AG04450 (cell line): ENCODE results near the gene MMP23B. TPM values are rescaled to one million over a fixed set of nuclear protein-coding genes. Genes with fewer than 3 reads are reported as not detected.

Experiments
- CTCF ChIA-PET: fragments of 300-600, 350-600 bp; formaldehyde crosslinking; extraction: SDS; loops from one replicate; lab custom pipeline; 2022; ENCODE audit warnings: antibody characterized with exemption, inconsistent platforms; lab: Charles Lee
- POLR2A ChIA-PET: fragments of 350-600 bp; formaldehyde crosslinking; extraction: SDS; loops from one replicate; lab custom pipeline; 2021; ENCODE audit warnings: antibody characterized with exemption, inconsistent platforms; lab: Yijun Ruan, JAX
- DNase-seq: peaks from one replicate; pipeline ENCODE4 v3.0.0-alpha.2; 2011; ENCODE audit warnings: low read depth, low spot score
- H3K27ac ChIP-seq: one replicate; pipeline ENCODE4 v1.5.1; 2012; ENCODE audit warnings: low read depth, low read length, control low read depth
- H3K27me3 ChIP-seq: one replicate; pipeline ENCODE4 v1.6.0; 2012; ENCODE audit warnings: low read length; ENCODE audit not compliant: control insufficient read depth, insufficient read depth
- H3K4me3 ChIP-seq: 2 replicates; pipeline ENCODE4 v1.5.1; 2011; ENCODE audit warnings: mild to moderate bottlenecking, low read depth, low read length, control low read depth
- H3K9me3 ChIP-seq: 2 replicates; pipeline ENCODE4 v1.5.1; 2012; ENCODE audit warnings: low read length; ENCODE audit not compliant: control insufficient read depth, insufficient read depth
- polyA plus RNA-seq: library from polyadenylated mRNA; depleted of rRNA; stranded (reverse); fragments of >200 nt; gene quantifications from 2 replicates; pipeline ENCODE4 v1.2.3, GENCODE V29; 2011; rRNA removed
- TF ChIP-seq, protein P1 (sequence below): IDR thresholded peaks from 2 replicates; pipeline ENCODE4 v1.5.1; 2011; ENCODE audit warnings: low read depth, low read length, control low read depth, inconsistent platforms

The MMP23B gene
- polyA plus RNA-seq, 1 experiment, result 4.9 TPM

- no peak for DNase-seq
- TF ChIP-seq, protein P1, sequence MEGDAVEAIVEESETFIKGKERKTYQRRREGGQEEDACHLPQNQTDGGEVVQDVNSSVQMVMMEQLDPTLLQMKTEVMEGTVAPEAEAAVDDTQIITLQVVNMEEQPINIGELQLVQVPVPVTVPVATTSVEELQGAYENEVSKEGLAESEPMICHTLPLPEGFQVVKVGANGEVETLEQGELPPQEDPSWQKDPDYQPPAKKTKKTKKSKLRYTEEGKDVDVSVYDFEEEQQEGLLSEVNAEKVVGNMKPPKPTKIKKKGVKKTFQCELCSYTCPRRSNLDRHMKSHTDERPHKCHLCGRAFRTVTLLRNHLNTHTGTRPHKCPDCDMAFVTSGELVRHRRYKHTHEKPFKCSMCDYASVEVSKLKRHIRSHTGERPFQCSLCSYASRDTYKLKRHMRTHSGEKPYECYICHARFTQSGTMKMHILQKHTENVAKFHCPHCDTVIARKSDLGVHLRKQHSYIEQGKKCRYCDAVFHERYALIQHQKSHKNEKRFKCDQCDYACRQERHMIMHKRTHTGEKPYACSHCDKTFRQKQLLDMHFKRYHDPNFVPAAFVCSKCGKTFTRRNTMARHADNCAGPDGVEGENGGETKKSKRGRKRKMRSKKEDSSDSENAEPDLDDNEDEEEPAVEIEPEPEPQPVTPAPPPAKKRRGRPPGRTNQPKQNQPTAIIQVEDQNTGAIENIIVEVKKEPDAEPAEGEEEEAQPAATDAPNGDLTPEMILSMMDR, result no peak
- ChIA-PET CTCF (interaction anchor here (0.7 kb wide), 1 partner anchor 646 kb away, joined by 3 read pairs; no protein-coding TSS in a partner anchor), POLR2A (interaction anchor here (0.5 kb wide), 1 partner anchor 11 kb away, joined by 3 read pairs; no protein-coding TSS in a partner anchor)
- no peak overlapping the region for H3K4me3 ChIP-seq
- no peaks in the 10 kb centered on the region; the same call in 1 of the 2 replicates for H3K9me3 ChIP-seq
- no peaks in the 10 kb centered on the region for H3K27me3 ChIP-seq
- H3K27ac ChIP-seq, result no peak overlapping the region
Measured at GRCh38 chr1:1680031-1680911, 48.3 kb downstream of the MMP23B start.

DNA sequence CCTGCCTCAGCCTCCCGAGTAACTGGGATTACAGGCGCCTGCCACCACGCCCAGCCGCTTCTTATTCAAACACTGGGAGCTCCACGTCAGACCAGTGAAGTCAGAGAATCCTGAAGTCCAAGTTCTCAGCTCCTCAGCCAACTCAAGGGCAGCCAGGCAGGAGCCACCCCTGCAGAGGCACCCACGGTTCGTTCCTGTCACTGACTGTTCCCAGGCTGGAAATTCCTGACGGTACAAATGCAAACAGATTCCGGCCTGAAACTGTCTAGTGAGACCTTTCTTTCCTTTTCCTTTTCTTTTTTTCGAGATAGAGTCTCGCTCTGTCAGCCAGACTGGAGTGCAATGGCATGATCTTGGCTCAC lies 48.9 kb downstream of the MMP23B start:
- no peak for DNase-seq
- POLR2A ChIA-PET, result no interaction called here
- CTCF ChIA-PET, result interaction anchor here (0.7 kb wide), 1 partner anchor 647 kb away, joined by 3 read pairs; no protein-coding TSS in a partner anchor

GRCh38 chr1:1683104-1683905 lies 51.3 kb downstream of the MMP23B start:
- ChIA-PET CTCF (no interaction called here), POLR2A (interaction anchor here (0.8 kb wide), 1 partner anchor 13 kb away, joined by 3 read pairs; no protein-coding TSS in a partner anchor)
- no peak for DNase-seq
- Histone ChIP-seq H3K9me3 (no peaks in the 10 kb centered on the region; the same call in 1 of the 2 replicates), H3K27me3 (no peaks in the 10 kb centered on the region), H3K27ac (no peak overlapping the region), H3K4me3 (no peak overlapping the region)
- TF ChIP-seq, protein P1, result no peak

More for the DNA sequence above, 48.9 kb downstream of the MMP23B start:
- TF ChIP-seq, protein P1, result no peak
- Histone ChIP-seq H3K27me3 (no peaks in the 10 kb centered on the region), H3K27ac (no peak overlapping the region), H3K4me3 (no peak overlapping the region), H3K9me3 (no peaks in the 10 kb centered on the region; the same call in 1 of the 2 replicates)

Other genes starting within 250 kb of the MMP23B start
- gene CCNL2, start 232.8 kb upstream of the MMP23B start, polyA plus RNA-seq, result 169 and 181 TPM in 2 replicates
- 131 and 140 TPM in 2 replicates for gene MRPL20, start 224.9 kb upstream of the MMP23B start, polyA plus RNA-seq
- gene ANKRD65, start 210.9 kb upstream of the MMP23B start, polyA plus RNA-seq, result 0.16 and 0.24 TPM in 2 replicates
- gene VWA1, start 196.5 kb upstream of the MMP23B start, polyA plus RNA-seq, result 3.9 and 5.3 TPM in 2 replicates
- 0.04 TPM in 1 of 2 replicates, not detected in the other for gene ATAD3C, start 182.5 kb upstream of the MMP23B start, polyA plus RNA-seq
- gene ATAD3B, start 160.4 kb upstream of the MMP23B start, polyA plus RNA-seq, result 7.7 and 10.2 TPM in 2 replicates
- 8.5 and 11.0 TPM in 2 replicates for gene ATAD3A, start 120.0 kb upstream of the MMP23B start, polyA plus RNA-seq
- gene TMEM240, start 91.5 kb upstream of the MMP23B start, polyA plus RNA-seq, result 5.1 and 7.2 TPM in 2 replicates
- 104 and 113 TPM in 2 replicates for gene SSU72, start 57.3 kb upstream of the MMP23B start, polyA plus RNA-seq
- 1.4 and 2.3 TPM in 2 replicates for gene FNDC10, start 32.0 kb upstream of the MMP23B start, polyA plus RNA-seq
- 9.4 and 14.0 TPM in 2 replicates for gene MIB2, start 16.7 kb upstream of the MMP23B start, polyA plus RNA-seq
- 6.7 and 13.3 TPM in 2 replicates for gene CDK11B, start 26.8 kb downstream of the MMP23B start, polyA plus RNA-seq
- 30.5 and 36.4 TPM in 2 replicates for gene SLC35E2B, start 60.6 kb downstream of the MMP23B start, polyA plus RNA-seq
- gene CDK11A, start 92.2 kb downstream of the MMP23B start, polyA plus RNA-seq, result 6.0 and 10.6 TPM in 2 replicates
- gene NADK, start 146.3 kb downstream of the MMP23B start, polyA plus RNA-seq, result 37.8 and 39.8 TPM in 2 replicates